Measurements from ENCODE around the gene NFKBIL1.
"Not testable (repeated sequence)": the region's sequence is repeated elsewhere in the genome, so short reads cannot be mapped to it uniquely, and the experiment has no call there.

The NFKBIL1 gene

GRCh38 chr6:31535538-31536324, 11.7 kb upstream of the NFKBIL1 start:
- no peak for FAIRE-seq

GRCh38 chr6:31538805-31539400, 8.5 kb upstream of the NFKBIL1 start:
- no peak for FAIRE-seq

GRCh38 chr6:31540640-31541039, 6.8 kb upstream of the NFKBIL1 start:
- no peak for FAIRE-seq

- FAIRE-seq = no peak
These were observed 6.2 kb upstream of the NFKBIL1 start for GRCh38 chr6:31541059-31541657.

GRCh38 chr6:31541658-31542521, 5.5 kb upstream of the NFKBIL1 start, which contains the start of gene DDX39B:
TSS of gene DDX39B (minus strand) at chr6:31542003. CDS start at chr6:31540532, 1,471 bp downstream.
- FAIRE-seq = peak; percentile 90

- no peak for FAIRE-seq
These were observed 3.8 kb upstream of the NFKBIL1 start for GRCh38 chr6:31543639-31544038.

- FAIRE-seq = no peak
These were observed 2.7 kb upstream of the NFKBIL1 start for GRCh38 chr6:31544676-31545075.

GRCh38 chr6:31545291-31545690, 2.1 kb upstream of the NFKBIL1 start:
- no peak for FAIRE-seq

GRCh38 chr6:31546339-31546957, 960 bp upstream of the NFKBIL1 start, which contains the start of gene ATP6V1G2:
TSS of gene ATP6V1G2 (minus strand) at chr6:31546608. CDS start at chr6:31546559, 49 bp downstream.
- FAIRE-seq = no peak

GRCh38 chr6:31547727-31548543, 527 bp downstream of the NFKBIL1 start:
- no peak for FAIRE-seq

- FAIRE-seq = no peak
These were observed 1.1 kb downstream of the NFKBIL1 start for GRCh38 chr6:31548544-31548873.

GRCh38 chr6:31551371-31551770, 4.0 kb downstream of the NFKBIL1 start:
- not testable (repeated sequence) for FAIRE-seq

- no peak for FAIRE-seq
These were observed 8.9 kb downstream of the NFKBIL1 start for GRCh38 chr6:31556307-31556706.

- no peak for FAIRE-seq
These were observed 10.3 kb downstream of the NFKBIL1 start for GRCh38 chr6:31557443-31558317.

- no peak for FAIRE-seq
These were observed 10.9 kb downstream of the NFKBIL1 start for GRCh38 chr6:31558318-31558625.

GRCh38 chr6:31558631-31559500, 11.5 kb downstream of the NFKBIL1 start:
- FAIRE-seq = no peak

GRCh38 chr6:31559606-31559957, 12.2 kb downstream of the NFKBIL1 start:
- FAIRE-seq = no peak

- no peak for FAIRE-seq
These were observed 12.7 kb downstream of the NFKBIL1 start for GRCh38 chr6:31559958-31560696.

- no peak for FAIRE-seq
These were observed 13.3 kb downstream of the NFKBIL1 start for GRCh38 chr6:31560697-31561058.
